ENCODE results near the gene BIRC6.

DNA sequence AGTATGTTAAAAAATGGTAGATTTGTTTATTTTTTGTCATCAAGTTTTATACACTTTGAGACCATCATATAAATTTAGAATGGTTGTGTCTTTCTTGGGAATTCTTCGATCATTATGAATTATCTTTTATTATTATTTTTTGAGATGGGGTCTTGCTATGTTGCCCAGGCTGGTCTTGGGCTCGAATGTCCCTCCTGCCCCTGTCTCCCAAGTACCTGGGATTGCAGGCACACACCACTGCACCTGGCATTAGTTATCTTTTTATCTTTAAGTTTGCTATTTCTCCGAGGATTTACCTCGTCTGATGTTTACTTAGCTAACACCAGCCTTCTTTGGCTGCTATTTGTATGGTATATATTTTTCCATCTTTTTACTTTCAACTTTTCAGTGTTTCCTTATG, 100.0 kb downstream of the BIRC6 start:
- TF ChIP-seq CTCF (optimal IDR thresholded peaks at IDR 0.05 in 1 of 3, IDR thresholded peaks at IDR 0.05 in 1 of 3, conservative IDR thresholded peaks at IDR 0.05 in 1 of 3; ENCODE audit: extremely low read depth in 1 of 3, insufficient read depth in 2 of 3, low read length in 3 of 3) (no peak), EZH2 (IDR thresholded peaks at IDR 0.05; ENCODE audit: low read length) (no peak)
